TTC549 (cell line): Measurements from ENCODE around the gene CNTRL.
A peak's percentile ranks its signal among the peaks of the same experiment; 100 is the strongest.
"Not testable (repeated sequence)": the region's sequence is repeated elsewhere in the genome, so short reads cannot be mapped to it uniquely, and the experiment has no call there.

Experiments
- FAIRE-seq: peaks from 2 replicates; lab custom pipeline; 2012; peaks lifted over from hg19 to GRCh38; lab: Jason Lieb, UNC

Gene CNTRL

GRCh38 chr9:121073038-121073437 lies 1.7 kb upstream of the CNTRL start:
- FAIRE-seq, result no peak

- FAIRE-seq, result no peak
Measured at GRCh38 chr9:121075251-121076036, 689 bp downstream of the CNTRL start.

- FAIRE-seq, result no peak
Measured at GRCh38 chr9:121082075-121082474, 7.3 kb downstream of the CNTRL start.

- FAIRE-seq, result no peak
Measured at GRCh38 chr9:121085661-121086060, 10.9 kb downstream of the CNTRL start.

- FAIRE-seq, result no peak
Measured at GRCh38 chr9:121088576-121088975, 13.8 kb downstream of the CNTRL start.

- FAIRE-seq, result not testable (repeated sequence)
Measured at GRCh38 chr9:121090743-121091142, 16.0 kb downstream of the CNTRL start.

- no peak for FAIRE-seq
Measured at GRCh38 chr9:121095057-121095456, 20.3 kb downstream of the CNTRL start.

- FAIRE-seq, result no peak
Measured at GRCh38 chr9:121098567-121099198, 23.9 kb downstream of the CNTRL start.

- FAIRE-seq, result not testable (repeated sequence)
Measured at GRCh38 chr9:121104054-121104453, 29.3 kb downstream of the CNTRL start.

GRCh38 chr9:121105531-121105930 lies 30.8 kb downstream of the CNTRL start:
- FAIRE-seq, result no peak

GRCh38 chr9:121107029-121107428 lies 32.3 kb downstream of the CNTRL start:
- no peak for FAIRE-seq

- no peak for FAIRE-seq
Measured at GRCh38 chr9:121107881-121108280, 33.1 kb downstream of the CNTRL start.

GRCh38 chr9:121115466-121115865 lies 40.7 kb downstream of the CNTRL start:
- no peak for FAIRE-seq

- no peak for FAIRE-seq
Measured at GRCh38 chr9:121118266-121118665, 43.5 kb downstream of the CNTRL start.

- FAIRE-seq, result no peak
Measured at GRCh38 chr9:121120386-121120785, 45.6 kb downstream of the CNTRL start.

- FAIRE-seq, result peak; percentile 96
Measured at GRCh38 chr9:121121582-121122087, 46.9 kb downstream of the CNTRL start.

- FAIRE-seq, result no peak
Measured at GRCh38 chr9:121122246-121123032, 47.7 kb downstream of the CNTRL start.

GRCh38 chr9:121123816-121124535 lies 49.2 kb downstream of the CNTRL start:
- FAIRE-seq, result no peak

- FAIRE-seq, result no peak
Measured at GRCh38 chr9:121125590-121125989, 50.8 kb downstream of the CNTRL start.

GRCh38 chr9:121129384-121129783 lies 54.6 kb downstream of the CNTRL start:
- not testable (repeated sequence) for FAIRE-seq

- FAIRE-seq, result no peak
Measured at GRCh38 chr9:121133104-121133816, 58.5 kb downstream of the CNTRL start.
